ENCODE measurements around the gene MASP2. TPM values are rescaled to one million over a fixed set of nuclear protein-coding genes. Genes with fewer than 3 reads are reported as not detected.

The MASP2 gene
- total and polyA plus RNA-seq, 9 of the 15 experiments (the other 6 are each of a cell fraction or from before 2014, with no cell fraction given), result 0.01 to 0.23 (median 0.06) TPM; not detected in 3

DNA sequence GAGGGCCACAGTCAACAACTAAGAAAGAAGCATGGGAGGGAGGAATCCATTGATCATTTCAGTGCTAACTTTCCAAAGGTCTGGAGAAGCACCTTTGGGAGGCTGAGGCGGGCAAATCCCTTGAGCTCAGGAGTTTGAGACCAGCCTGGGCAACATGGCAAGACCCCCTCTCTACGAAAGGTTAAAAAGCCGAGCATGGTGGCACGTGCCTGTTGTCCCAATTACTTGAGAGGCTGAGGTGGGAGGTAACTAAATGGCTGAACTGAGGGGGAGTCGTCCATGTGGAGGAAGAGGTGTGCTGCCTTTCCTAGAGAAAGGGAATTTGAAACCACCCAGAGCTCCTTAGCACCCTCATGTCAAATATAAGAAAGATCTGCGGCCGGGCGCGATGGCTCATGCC lies 16.2 kb downstream of the MASP2 start (continued):
- TF ChIP-seq, protein P1, sequence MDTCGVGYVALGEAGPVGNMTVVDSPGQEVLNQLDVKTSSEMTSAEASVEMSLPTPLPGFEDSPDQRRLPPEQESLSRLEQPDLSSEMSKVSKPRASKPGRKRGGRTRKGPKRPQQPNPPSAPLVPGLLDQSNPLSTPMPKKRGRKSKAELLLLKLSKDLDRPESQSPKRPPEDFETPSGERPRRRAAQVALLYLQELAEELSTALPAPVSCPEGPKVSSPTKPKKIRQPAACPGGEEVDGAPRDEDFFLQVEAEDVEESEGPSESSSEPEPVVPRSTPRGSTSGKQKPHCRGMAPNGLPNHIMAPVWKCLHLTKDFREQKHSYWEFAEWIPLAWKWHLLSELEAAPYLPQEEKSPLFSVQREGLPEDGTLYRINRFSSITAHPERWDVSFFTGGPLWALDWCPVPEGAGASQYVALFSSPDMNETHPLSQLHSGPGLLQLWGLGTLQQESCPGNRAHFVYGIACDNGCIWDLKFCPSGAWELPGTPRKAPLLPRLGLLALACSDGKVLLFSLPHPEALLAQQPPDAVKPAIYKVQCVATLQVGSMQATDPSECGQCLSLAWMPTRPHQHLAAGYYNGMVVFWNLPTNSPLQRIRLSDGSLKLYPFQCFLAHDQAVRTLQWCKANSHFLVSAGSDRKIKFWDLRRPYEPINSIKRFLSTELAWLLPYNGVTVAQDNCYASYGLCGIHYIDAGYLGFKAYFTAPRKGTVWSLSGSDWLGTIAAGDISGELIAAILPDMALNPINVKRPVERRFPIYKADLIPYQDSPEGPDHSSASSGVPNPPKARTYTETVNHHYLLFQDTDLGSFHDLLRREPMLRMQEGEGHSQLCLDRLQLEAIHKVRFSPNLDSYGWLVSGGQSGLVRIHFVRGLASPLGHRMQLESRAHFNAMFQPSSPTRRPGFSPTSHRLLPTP (IDR thresholded peaks at IDR 0.05; ENCODE audit: borderline replicate concordance, extremely low read depth, insufficient read length), result no peak
- no peak for TF ChIP-seq TAF7 (tag; IDR thresholded peaks at IDR 0.05)
- TF ChIP-seq OTX1 (CRISPR knock-in tag; IDR thresholded peaks at IDR 0.05), result 0 out of 2 replicates have a peak, but pooled peaks have one; percentile 15
- peak; percentile 47; the same call in 1 of the 2 replicates for TF ChIP-seq BHLHE40 (IDR thresholded peaks at IDR 0.05; ENCODE audit: low read length)
- TF ChIP-seq, protein P2, sequence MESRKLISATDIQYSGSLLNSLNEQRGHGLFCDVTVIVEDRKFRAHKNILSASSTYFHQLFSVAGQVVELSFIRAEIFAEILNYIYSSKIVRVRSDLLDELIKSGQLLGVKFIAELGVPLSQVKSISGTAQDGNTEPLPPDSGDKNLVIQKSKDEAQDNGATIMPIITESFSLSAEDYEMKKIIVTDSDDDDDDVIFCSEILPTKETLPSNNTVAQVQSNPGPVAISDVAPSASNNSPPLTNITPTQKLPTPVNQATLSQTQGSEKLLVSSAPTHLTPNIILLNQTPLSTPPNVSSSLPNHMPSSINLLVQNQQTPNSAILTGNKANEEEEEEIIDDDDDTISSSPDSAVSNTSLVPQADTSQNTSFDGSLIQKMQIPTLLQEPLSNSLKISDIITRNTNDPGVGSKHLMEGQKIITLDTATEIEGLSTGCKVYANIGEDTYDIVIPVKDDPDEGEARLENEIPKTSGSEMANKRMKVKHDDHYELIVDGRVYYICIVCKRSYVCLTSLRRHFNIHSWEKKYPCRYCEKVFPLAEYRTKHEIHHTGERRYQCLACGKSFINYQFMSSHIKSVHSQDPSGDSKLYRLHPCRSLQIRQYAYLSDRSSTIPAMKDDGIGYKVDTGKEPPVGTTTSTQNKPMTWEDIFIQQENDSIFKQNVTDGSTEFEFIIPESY (CRISPR knock-in tag; IDR thresholded peaks at IDR 0.05), result no peak
- TF ChIP-seq, protein P3, sequence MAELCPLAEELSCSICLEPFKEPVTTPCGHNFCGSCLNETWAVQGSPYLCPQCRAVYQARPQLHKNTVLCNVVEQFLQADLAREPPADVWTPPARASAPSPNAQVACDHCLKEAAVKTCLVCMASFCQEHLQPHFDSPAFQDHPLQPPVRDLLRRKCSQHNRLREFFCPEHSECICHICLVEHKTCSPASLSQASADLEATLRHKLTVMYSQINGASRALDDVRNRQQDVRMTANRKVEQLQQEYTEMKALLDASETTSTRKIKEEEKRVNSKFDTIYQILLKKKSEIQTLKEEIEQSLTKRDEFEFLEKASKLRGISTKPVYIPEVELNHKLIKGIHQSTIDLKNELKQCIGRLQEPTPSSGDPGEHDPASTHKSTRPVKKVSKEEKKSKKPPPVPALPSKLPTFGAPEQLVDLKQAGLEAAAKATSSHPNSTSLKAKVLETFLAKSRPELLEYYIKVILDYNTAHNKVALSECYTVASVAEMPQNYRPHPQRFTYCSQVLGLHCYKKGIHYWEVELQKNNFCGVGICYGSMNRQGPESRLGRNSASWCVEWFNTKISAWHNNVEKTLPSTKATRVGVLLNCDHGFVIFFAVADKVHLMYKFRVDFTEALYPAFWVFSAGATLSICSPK (IDR thresholded peaks at IDR 0.05; ENCODE audit: borderline replicate concordance), result no peak
- TF ChIP-seq, protein P4, sequence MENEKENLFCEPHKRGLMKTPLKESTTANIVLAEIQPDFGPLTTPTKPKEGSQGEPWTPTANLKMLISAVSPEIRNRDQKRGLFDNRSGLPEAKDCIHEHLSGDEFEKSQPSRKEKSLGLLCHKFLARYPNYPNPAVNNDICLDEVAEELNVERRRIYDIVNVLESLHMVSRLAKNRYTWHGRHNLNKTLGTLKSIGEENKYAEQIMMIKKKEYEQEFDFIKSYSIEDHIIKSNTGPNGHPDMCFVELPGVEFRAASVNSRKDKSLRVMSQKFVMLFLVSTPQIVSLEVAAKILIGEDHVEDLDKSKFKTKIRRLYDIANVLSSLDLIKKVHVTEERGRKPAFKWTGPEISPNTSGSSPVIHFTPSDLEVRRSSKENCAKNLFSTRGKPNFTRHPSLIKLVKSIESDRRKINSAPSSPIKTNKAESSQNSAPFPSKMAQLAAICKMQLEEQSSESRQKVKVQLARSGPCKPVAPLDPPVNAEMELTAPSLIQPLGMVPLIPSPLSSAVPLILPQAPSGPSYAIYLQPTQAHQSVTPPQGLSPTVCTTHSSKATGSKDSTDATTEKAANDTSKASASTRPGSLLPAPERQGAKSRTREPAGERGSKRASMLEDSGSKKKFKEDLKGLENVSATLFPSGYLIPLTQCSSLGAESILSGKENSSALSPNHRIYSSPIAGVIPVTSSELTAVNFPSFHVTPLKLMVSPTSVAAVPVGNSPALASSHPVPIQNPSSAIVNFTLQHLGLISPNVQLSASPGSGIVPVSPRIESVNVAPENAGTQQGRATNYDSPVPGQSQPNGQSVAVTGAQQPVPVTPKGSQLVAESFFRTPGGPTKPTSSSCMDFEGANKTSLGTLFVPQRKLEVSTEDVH (IDR thresholded peaks at IDR 0.05; ENCODE audit: low read depth, partially characterized antibody), result peak; percentile 27
- TF ChIP-seq, protein P5, sequence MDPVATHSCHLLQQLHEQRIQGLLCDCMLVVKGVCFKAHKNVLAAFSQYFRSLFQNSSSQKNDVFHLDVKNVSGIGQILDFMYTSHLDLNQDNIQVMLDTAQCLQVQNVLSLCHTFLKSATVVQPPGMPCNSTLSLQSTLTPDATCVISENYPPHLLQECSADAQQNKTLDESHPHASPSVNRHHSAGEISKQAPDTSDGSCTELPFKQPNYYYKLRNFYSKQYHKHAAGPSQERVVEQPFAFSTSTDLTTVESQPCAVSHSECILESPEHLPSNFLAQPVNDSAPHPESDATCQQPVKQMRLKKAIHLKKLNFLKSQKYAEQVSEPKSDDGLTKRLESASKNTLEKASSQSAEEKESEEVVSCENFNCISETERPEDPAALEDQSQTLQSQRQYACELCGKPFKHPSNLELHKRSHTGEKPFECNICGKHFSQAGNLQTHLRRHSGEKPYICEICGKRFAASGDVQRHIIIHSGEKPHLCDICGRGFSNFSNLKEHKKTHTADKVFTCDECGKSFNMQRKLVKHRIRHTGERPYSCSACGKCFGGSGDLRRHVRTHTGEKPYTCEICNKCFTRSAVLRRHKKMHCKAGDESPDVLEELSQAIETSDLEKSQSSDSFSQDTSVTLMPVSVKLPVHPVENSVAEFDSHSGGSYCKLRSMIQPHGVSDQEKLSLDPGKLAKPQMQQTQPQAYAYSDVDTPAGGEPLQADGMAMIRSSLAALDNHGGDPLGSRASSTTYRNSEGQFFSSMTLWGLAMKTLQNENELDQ (CRISPR knock-in tag; IDR thresholded peaks at IDR 0.05; ENCODE audit: borderline replicate concordance), result no peak
- TF ChIP-seq MAFF (IDR thresholded peaks at IDR 0.05; ENCODE audit: low read length), result no peak
- no peak for TF ChIP-seq HNRNPH1 (optimal IDR thresholded peaks at IDR 0.05; ENCODE audit: low read depth, low read length)
- TF ChIP-seq, protein P6, sequence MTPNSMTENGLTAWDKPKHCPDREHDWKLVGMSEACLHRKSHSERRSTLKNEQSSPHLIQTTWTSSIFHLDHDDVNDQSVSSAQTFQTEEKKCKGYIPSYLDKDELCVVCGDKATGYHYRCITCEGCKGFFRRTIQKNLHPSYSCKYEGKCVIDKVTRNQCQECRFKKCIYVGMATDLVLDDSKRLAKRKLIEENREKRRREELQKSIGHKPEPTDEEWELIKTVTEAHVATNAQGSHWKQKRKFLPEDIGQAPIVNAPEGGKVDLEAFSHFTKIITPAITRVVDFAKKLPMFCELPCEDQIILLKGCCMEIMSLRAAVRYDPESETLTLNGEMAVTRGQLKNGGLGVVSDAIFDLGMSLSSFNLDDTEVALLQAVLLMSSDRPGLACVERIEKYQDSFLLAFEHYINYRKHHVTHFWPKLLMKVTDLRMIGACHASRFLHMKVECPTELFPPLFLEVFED (CRISPR knock-in tag; conservative IDR thresholded peaks at IDR 0.05), result peak; percentile 47; the same call in 1 of the 2 replicates
